ENCODE measurements around the gene ROGDI. TPM values are rescaled to one million over a fixed set of nuclear protein-coding genes. Genes with fewer than 3 reads are reported as not detected.

ROGDI gene
- polyA plus RNA-seq, 1 donor (not counting 4 experiments of a cell fraction or from before 2014, with no cell fraction given): 20.5 TPM

- H3K9me3 ChIP-seq (ENCODE audit: control insufficient read depth, low read depth, low read length): no peaks in the 10 kb centered on the region
- H3K79me2 ChIP-seq (ENCODE audit: control insufficient read depth, insufficient read depth, low read length): no peaks in the 10 kb centered on the region
- DNase-seq (ENCODE audit: low read depth, low spot score): no peak
- no peak overlapping the region for H3K4me3 ChIP-seq (ENCODE audit: control insufficient read depth in 2 of 3, extremely low read depth in 1 of 3, insufficient read depth in 2 of 3, low read depth in 1 of 3, low read length in 3 of 3)
- H4K20me1 ChIP-seq (ENCODE audit: control insufficient read depth, extremely low read depth, insufficient read depth, low read length): no peaks in the 10 kb centered on the region
- peaks cover 11% of the 10 kb centered on the region for H3K4me1 ChIP-seq (ENCODE audit: control insufficient read depth, extremely low read depth, insufficient read depth, low read length)
- no peak overlapping the region for H2AFZ ChIP-seq (ENCODE audit: control insufficient read depth, low read length)
- no peak for FAIRE-seq
- no peaks in the 10 kb centered on the region for H3K27me3 ChIP-seq (ENCODE audit: control insufficient read depth, extremely low read depth, insufficient read depth, low read length)
- H3K36me3 ChIP-seq (ENCODE audit: control insufficient read depth in 2 of 2, extremely low read depth in 1 of 2, insufficient read depth in 2 of 2, low read length in 2 of 2): peaks cover 5 to 8% of the 10 kb centered on the region in 2 experiments
- dilution Hi-C loops (cut with MboI; ENCODE audit: extremely low pct_ligation_motif_present, low sequenced_read_pairs): no loop called here
- H3K4me2 ChIP-seq (ENCODE audit: control insufficient read depth, extremely low read depth, insufficient read depth, low read depth, low read length): no peak overlapping the region
- H3K9me1 ChIP-seq (ENCODE audit: control insufficient read depth, extremely low read depth, insufficient read depth, low read length): no peaks in the 10 kb centered on the region
- H3K27ac ChIP-seq (ENCODE audit: control insufficient read depth, insufficient read depth, low read length): no peak overlapping the region
- H3K9ac ChIP-seq (ENCODE audit: control insufficient read depth, extremely low read depth, insufficient read depth, low read length): no peak overlapping the region
- TF ChIP-seq EZH2 (IDR thresholded peaks at IDR 0.05; ENCODE audit: low read length): no peak
- no peak for TF ChIP-seq CTCF (optimal IDR thresholded peaks at IDR 0.05 in 1 of 3, IDR thresholded peaks at IDR 0.05 in 1 of 3, conservative IDR thresholded peaks at IDR 0.05 in 1 of 3; ENCODE audit: extremely low read depth in 1 of 3, insufficient read depth in 2 of 3, low read length in 3 of 3)
Observed at GRCh38 chr16:4746991-4747574, 55.4 kb downstream of the ROGDI start.

Small RNAs within 50 kb of the gene (small RNA-seq; reads per million reads assigned to genes)
- 0 reads per million in 3 experiments for gene RF00017 (ENCODE audit: insufficient read length in 3 of 3, low read depth in 3 of 3, low replicate concordance in 1 of 3)

Other genes with a start within 250 kb of the ROGDI start
- not detected in 3 replicates for gene C16orf96, start 246.3 kb downstream of the ROGDI start, polyA plus RNA-seq
- 3.6 to 7.7 TPM (median 4.0 TPM) in 3 replicates for gene UBALD1, start 187.7 kb downstream of the ROGDI start, polyA plus RNA-seq
- gene MGRN1, start 177.8 kb downstream of the ROGDI start, polyA plus RNA-seq: 1.9 to 6.7 TPM (median 2.6 TPM) in 3 replicates
- gene NUDT16L1, start 109.1 kb downstream of the ROGDI start, polyA plus RNA-seq: 23.0 to 28.8 TPM (median 24.2 TPM) in 3 replicates
- gene ANKS3, start 68.4 kb downstream of the ROGDI start, polyA plus RNA-seq: 9.7 to 14.7 TPM (median 11.7 TPM) in 3 replicates
- 0.26 to 0.57 TPM (median 0.33 TPM) in 3 replicates for gene DNAAF8, start 68.1 kb downstream of the ROGDI start, polyA plus RNA-seq
- 3.3 to 5.2 TPM (median 3.5 TPM) in 3 replicates for gene ZNF500, start 35.5 kb downstream of the ROGDI start, polyA plus RNA-seq
- not detected in 3 replicates for gene SEPTIN12, start 14.3 kb downstream of the ROGDI start, polyA plus RNA-seq
- 8.4 to 20.2 TPM (median 10.6 TPM) in 3 replicates for gene SMIM22, start 7.3 kb downstream of the ROGDI start, polyA plus RNA-seq
- 38.7 to 42.6 TPM (median 39.8 TPM) in 3 replicates for gene GLYR1, start 44.7 kb upstream of the ROGDI start, polyA plus RNA-seq
- gene UBN1, start 44.8 kb upstream of the ROGDI start, polyA plus RNA-seq: 9.5 to 19.6 TPM (median 11.5 TPM) in 3 replicates
- 23.5 to 26.6 TPM (median 25.3 TPM) in 3 replicates for gene PPL, start 134.5 kb upstream of the ROGDI start, polyA plus RNA-seq
- 0.04 to 0.08 TPM in 2 of 3 replicates, not detected in the other for gene SEC14L5, start 155.7 kb upstream of the ROGDI start, polyA plus RNA-seq
- gene NAGPA, start 231.3 kb upstream of the ROGDI start, polyA plus RNA-seq: 5.0 to 7.3 TPM (median 7.2 TPM) in 3 replicates